ENCODE results near the gene CADM1.

Gene CADM1

GRCh38 chr11:115197031-115197430, 307.2 kb downstream of the CADM1 start:
- DNase-seq = no peak

GRCh38 chr11:115194802-115195110, 309.5 kb downstream of the CADM1 start:
- no peak for DNase-seq

GRCh38 chr11:115193914-115194801, 310.1 kb downstream of the CADM1 start:
- no peak for DNase-seq

DNA sequence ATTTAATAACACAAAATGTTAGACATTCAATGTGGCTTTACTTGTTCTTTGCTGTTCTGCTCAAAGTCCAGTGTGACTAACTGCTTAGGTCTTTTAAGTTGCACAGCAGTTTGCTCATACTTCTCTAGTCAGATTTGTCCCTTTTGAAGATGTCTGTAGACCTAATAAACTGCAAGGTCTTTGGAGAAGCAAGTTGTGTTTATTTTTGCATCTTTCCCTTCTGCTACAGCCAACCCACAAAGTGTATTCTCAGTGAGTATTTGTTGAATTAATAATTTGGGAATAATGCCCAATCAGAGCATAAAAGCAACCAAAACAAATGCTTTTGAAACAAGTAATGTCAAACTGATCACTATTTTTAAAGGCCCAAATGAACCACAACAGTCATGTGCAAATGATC, 312.5 kb downstream of the CADM1 start:
- DNase-seq = no peak

- no peak for DNase-seq
These were observed 314.0 kb downstream of the CADM1 start for GRCh38 chr11:115190196-115190595.

- no peak for DNase-seq
These were observed 315.3 kb downstream of the CADM1 start for GRCh38 chr11:115188898-115189278.

GRCh38 chr11:115188188-115188897, 315.9 kb downstream of the CADM1 start:
- DNase-seq = no peak

DNA sequence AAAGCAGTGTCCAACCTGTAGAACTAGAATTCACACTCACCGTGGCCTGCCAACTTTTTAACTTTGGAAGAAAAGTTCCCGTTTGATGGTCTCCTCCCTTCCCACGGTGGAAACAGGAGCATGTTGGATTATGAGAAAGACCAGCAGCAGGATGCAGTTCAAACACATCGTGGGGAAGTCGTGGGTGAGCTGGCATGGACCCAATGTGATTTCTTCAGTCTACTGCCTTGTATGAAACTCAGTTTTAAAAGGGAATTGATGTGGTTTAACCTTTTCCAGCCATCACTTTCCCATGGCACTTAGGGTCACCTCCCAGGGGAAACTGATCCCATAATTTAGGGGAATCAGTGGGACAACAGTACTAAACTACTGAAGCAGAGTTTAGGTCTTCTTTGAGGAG, 318.3 kb downstream of the CADM1 start:
- DNase-seq = no peak

GRCh38 chr11:115185507-115185906, 318.7 kb downstream of the CADM1 start:
- no peak for DNase-seq

GRCh38 chr11:115184901-115185300, 319.3 kb downstream of the CADM1 start:
- no peak for DNase-seq

- DNase-seq = no peak
These were observed 320.4 kb downstream of the CADM1 start for GRCh38 chr11:115183830-115184229.

DNA sequence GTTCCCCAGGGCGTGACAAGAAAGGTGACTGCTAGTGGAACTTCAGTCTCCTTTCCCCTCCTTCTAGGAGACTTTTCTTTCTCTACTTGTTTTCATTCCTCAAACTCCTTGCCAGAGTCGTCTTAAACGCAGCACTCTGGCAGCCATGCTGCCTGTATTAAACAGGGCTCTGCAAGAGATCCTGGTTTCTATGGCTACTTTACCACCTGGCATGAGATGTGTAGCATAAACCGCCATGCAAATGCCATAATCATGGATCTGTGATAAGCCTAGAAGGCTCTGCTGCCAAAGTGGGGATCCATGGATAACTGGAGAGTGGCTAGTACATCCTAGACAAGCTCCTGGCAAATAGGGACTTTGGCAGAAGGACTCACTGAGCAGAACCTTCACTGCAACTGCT, 321.1 kb downstream of the CADM1 start:
- no peak for DNase-seq

DNA sequence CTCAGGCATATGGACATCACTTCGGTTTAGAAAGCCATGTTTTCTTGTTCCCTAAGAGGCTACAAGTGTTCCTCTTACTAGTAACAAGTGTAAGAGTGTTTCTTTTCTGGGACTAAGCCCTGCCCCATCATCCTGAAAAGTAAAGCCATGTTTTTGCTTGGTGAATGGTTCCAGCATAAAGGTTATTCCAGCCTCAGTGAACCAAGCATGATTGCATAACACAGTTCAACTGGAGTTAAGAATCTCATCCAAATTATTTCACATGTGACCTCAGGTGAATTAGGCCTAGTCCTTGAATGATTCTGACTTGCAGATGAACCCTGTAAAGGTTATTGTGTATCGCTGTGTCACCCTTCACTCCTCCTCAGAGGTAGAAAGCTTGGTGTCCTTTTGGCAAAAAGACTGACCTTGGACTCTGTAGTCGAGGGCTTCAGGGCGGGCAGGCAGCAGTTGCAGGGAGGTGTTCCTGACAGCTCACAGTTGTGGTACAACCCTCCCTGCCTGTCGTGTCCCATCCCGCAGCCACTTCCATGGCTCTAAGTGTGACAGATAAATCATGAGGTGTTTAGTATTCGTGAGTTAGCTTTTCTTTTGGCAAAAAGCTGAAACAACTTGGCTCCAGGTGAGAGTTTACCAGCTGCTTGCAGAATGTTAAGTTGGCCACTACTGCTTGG, 321.8 kb downstream of the CADM1 start:
- no peak for DNase-seq

- DNase-seq = no peak
These were observed 322.7 kb downstream of the CADM1 start for GRCh38 chr11:115181538-115181937.

DNA sequence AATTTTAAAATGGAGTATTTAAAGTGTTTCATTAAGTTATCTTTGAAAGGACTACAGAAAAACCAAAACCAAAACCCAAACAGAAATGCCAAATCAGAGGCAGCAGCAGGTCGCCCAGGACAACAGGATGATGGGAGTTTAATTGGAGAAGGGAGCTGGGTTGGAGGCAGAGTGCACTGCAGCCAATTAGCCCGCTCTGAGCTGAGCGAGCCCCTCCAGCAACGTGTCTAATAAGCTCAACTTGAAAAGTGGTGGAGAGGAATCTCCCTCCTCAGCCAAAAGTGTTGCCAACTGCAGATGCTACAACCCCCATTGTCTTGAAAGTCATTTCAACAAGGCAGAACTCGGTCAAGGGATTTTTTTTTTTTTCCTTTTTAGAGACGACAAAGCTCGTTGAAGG, 323.9 kb downstream of the CADM1 start:
- no peak for DNase-seq

DNA sequence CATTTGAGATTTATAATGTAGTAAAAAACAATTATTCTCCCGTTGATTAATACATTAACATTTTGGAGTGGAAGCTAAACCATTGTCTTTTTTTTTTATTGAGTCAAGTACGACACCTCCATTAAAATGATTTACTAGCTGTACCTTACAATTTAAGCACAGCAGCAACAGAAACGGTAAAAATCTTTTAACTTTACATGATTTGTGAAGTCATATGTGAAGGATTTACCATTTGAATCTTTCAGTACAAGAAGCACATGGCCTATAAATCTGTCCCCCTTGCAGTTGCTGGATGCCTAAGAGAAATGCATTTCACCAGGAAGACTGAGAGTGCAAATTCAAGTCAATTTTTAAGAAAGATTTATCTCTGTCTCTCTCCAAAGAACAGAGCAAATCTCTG, 324.6 kb downstream of the CADM1 start:
- no peak for DNase-seq

DNA sequence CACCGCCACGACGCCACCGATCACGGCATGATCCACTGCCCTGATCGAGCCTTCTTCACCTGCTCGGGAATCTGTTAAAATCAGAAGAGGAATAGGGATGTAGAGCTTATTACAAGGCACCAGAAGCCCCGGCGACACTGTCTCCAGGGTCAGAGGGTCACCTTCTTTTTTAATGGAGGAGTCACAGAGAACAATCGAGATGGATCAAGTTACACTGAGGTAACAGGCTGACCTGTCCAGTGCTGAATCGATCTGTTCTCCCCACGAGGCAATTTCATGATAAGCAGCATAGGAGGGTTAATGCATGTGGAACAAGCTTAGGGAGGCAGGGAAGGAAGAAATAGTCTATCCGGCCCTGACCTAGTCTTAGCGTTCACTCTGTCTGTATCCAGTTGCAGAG, 325.5 kb downstream of the CADM1 start:
- DNase-seq = no peak

DNA sequence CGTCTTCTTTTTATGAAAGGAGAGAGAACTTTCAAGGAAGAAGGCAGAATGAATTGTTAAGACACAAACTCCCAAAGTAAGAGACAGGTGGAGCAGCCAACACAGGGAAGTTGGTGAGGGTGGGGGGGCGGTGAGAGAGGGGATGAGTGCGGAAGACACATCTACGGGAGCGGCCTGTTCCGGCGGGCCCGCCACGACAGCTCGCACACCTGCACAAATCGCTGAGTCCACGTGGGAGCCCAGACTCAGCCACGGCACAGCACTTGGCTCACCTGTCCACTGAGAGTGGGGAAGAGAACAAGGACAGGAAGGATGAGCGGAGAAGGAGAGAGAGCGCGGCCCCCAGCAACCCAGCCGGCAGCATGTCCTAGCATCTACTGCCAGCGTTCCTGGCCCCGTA, 331.1 kb downstream of the CADM1 start:
- DNase-seq = no peak

DNA sequence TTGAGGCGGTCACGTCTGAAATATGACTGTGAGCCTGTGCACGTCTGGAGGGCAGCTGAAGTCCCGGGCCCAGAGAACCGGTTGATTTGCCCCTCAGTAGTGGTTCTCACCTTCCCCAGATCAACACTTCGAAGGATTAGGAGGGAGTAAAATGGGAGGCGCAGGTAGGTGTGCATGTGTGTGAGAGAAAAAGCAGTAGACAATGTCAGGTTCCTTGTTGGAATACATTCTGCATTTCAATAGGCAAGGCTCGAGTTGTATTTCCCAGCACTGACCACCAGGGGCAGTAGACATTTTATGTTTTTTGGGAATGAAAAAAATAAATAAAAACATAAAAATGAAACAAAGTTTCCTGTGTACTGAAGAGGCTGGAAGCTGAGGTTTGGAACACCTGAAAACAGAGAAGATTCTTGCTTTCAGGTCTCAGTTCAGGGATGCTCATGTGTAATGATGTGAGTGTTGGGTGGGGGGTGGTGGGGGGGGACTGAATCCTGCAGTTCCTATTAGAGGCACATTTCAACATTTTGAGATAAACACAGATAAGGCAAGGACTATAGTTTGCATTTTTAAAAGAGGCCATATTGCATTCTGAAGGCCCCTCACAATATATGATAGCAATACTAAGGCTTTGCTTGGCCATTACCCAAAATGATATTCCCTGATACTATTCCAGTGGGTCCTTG, 333.9 kb downstream of the CADM1 start:
- no peak for DNase-seq

DNA sequence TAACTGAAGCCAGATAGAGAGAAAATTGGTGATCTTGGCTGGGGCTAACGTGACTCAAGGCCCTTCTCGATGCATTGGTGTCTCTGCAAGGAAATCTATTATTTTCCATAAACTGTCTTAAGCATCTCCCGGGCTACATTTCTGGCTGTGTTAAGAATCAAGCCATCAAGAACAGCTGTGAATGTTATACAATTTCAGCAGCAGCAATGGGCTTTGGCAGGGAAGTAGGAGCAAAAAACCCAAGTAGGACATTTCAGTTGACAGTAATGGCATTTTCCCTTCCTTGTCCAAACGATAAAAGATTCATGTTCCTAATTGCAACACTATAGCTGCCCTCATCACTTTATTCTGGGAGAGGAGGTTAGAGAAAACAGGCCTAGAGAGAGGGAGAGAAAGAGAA, 335.0 kb downstream of the CADM1 start:
- DNase-seq = no peak

DNA sequence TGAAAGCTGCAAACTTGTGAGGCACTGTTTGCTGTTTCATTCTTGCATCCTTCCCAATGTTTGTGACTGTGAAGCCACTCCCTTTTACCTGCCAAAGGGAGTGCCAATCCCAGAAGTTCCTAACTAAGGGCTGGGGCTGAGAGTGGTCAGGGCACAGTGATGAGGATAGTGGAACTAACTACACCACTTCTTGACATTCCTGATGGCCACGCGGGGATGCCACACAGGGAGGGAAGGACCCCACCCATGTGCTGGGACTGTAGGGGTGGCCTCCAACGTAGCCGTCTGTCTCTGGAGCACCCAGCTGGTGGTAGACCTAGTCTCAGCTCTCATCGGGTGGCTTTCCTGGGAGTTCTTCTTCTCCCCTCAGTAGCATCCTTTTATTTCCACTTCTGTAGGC, 335.5 kb downstream of the CADM1 start:
- DNase-seq = no peak

GRCh38 chr11:115168229-115168671, 336.0 kb downstream of the CADM1 start:
- DNase-seq = no peak

DNA sequence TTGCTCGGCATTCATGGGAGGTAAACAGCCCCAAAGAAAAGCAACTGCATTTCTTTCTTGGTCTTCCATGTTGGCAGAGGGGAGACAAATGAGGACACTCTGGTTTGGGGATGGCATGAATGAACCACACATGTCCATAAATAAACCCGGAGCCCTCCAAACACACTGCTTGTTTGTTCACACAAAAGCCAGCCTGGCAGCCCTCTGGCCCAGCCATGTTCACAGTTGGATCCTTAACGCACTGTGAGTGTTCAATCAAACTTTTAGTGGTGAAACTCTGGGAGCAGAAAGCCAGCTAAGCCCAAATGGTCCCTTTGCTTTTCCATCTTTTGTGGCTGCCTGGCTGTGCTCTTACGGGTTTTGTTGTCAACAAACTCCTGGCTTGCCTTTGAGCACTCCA, 336.8 kb downstream of the CADM1 start:
- no peak for DNase-seq

All from SIG-M5 (cell line).